ENCODE measurements around the gene VAV2.

DNA sequence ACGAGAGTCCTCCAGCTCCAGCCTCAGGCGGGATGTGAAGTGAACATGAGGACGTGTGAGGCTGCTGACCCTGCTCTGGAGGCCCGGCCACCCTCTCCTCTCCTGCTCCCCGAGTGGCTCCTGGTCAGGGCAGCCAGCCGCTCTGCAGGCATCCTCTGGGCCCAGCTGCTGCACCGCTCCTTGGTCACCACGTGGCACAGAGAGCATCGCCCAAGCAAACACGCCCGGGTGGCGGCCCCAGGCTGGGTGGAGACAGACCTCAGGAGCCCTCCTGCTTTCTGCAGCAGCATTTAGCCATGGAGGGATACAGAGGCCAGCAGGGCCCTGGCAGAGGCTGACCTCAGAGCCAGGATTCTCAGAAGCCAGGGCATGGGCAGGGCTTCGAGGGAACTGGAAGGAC, 184.3 kb downstream of the VAV2 start:
- TF ChIP-seq, protein P1, sequence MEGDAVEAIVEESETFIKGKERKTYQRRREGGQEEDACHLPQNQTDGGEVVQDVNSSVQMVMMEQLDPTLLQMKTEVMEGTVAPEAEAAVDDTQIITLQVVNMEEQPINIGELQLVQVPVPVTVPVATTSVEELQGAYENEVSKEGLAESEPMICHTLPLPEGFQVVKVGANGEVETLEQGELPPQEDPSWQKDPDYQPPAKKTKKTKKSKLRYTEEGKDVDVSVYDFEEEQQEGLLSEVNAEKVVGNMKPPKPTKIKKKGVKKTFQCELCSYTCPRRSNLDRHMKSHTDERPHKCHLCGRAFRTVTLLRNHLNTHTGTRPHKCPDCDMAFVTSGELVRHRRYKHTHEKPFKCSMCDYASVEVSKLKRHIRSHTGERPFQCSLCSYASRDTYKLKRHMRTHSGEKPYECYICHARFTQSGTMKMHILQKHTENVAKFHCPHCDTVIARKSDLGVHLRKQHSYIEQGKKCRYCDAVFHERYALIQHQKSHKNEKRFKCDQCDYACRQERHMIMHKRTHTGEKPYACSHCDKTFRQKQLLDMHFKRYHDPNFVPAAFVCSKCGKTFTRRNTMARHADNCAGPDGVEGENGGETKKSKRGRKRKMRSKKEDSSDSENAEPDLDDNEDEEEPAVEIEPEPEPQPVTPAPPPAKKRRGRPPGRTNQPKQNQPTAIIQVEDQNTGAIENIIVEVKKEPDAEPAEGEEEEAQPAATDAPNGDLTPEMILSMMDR (conservative IDR thresholded peaks at IDR 0.05; ENCODE audit: low read length): no peak
- TF ChIP-seq EZH2phosphoT487 (IDR thresholded peaks at IDR 0.05; ENCODE audit: borderline replicate concordance, low read depth, low read length): no peak
